ENCODE results near the gene ITGB5. TPM values are rescaled to one million over a fixed set of nuclear protein-coding genes. Genes with fewer than 3 reads are reported as not detected.

ITGB5 gene
- total and polyA plus RNA-seq, 2 experiments from 2014 or later = 33.9 to 383 TPM

DNA sequence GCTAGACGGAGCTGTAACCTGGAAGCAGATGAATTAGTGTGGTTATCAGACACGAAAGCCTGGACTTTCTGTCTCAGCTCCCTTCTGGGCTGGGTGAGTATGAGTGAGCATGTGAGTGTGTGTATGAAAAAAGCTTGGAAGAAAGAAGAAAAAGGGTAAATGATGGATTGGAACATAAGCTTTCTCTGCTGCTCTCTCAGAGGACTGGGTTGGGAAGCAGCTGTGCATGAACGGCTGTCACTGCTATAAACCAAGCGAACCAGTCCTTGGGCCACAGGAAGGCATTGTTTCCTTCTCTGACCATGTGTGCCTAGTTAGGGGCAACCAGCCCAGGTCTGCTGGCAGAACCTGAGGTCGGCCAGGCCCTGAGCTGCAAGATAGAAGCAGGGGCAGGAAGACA is 119.9 kb downstream of the ITGB5 start:
- H4K20me1 ChIP-seq (ENCODE audit: insufficient read depth) = no peaks in the 10 kb centered on the region
- no peak overlapping the region for H3K9ac ChIP-seq
- TF ChIP-seq EZH2 (IDR thresholded peaks at IDR 0.05; ENCODE audit: insufficient read depth, poor library complexity, severe bottlenecking) = no peak
- TF ChIP-seq EZH2phosphoT487 (IDR thresholded peaks at IDR 0.05; ENCODE audit: insufficient read depth, low read depth) = no peak
- no peaks in the 10 kb centered on the region for H3K9me2 ChIP-seq (ENCODE audit: insufficient read depth)
- H3K4me3 ChIP-seq = no peak overlapping the region
- in situ Hi-C loops (cut with MboI) = no loop called here
- no peak overlapping the region for H3K4me2 ChIP-seq (ENCODE audit: unreplicated experiment)
- H3K27me3 ChIP-seq (replicated peaks; ENCODE audit: insufficient read depth) = no peaks in the 10 kb centered on the region
- H3F3A ChIP-seq (ENCODE audit: insufficient read depth) = peaks cover 20% of the 10 kb centered on the region
- WGBS, 2 experiments (ENCODE audit: low coverage in 1 of 2, low lambda C conversion rate in 2 of 2, missing lambda C conversion rate in 2 of 2) = 72 to 78% methylated on average over 5 of the region's 5 CpGs
- no peak overlapping the region for H2AFZ ChIP-seq
- H3K27ac ChIP-seq = no peak overlapping the region
- peaks cover 7% of the 10 kb centered on the region for H3K4me1 ChIP-seq (ENCODE audit: insufficient read depth)
- DNase-seq = no peak
- no peaks in the 10 kb centered on the region for H3K9me3 ChIP-seq (ENCODE audit: low read depth)
- peaks cover 40% of the 10 kb centered on the region; the same call in 1 of the 2 replicates for H3K36me3 ChIP-seq (ENCODE audit: low read depth)
- no peaks in the 10 kb centered on the region for H3K79me2 ChIP-seq (ENCODE audit: insufficient read depth)

GRCh38 chr3:124766113-124767095 is 120.8 kb downstream of the ITGB5 start:
- Histone ChIP-seq H3K4me3 (no peak overlapping the region), H3K9me3 (ENCODE audit: low read depth) (no peaks in the 10 kb centered on the region), H3K9ac (no peak overlapping the region), H3K4me2 (ENCODE audit: unreplicated experiment) (no peak overlapping the region), H3F3A (ENCODE audit: insufficient read depth) (peaks cover 21% of the 10 kb centered on the region), H3K4me1 (ENCODE audit: insufficient read depth) (peaks cover 3% of the 10 kb centered on the region), H3K9me2 (ENCODE audit: insufficient read depth) (no peaks in the 10 kb centered on the region), H3K79me2 (ENCODE audit: insufficient read depth) (no peaks in the 10 kb centered on the region), H2AFZ (no peak overlapping the region), H4K20me1 (ENCODE audit: insufficient read depth) (no peaks in the 10 kb centered on the region), H3K27me3 (replicated peaks; ENCODE audit: insufficient read depth) (no peaks in the 10 kb centered on the region), H3K36me3 (ENCODE audit: low read depth) (peaks cover 40% of the 10 kb centered on the region; the same call in 1 of the 2 replicates), H3K27ac (no peak overlapping the region)
- DNase-seq = no peak
- in situ Hi-C loops (cut with MboI) = no loop called here
- 78 to 80% methylated on average over 16 of the region's 16 CpGs for WGBS, 2 experiments (ENCODE audit: low coverage in 1 of 2, low lambda C conversion rate in 2 of 2, missing lambda C conversion rate in 2 of 2)
- TF ChIP-seq EZH2 (IDR thresholded peaks at IDR 0.05; ENCODE audit: insufficient read depth, poor library complexity, severe bottlenecking) = no peak
- TF ChIP-seq EZH2phosphoT487 (IDR thresholded peaks at IDR 0.05; ENCODE audit: insufficient read depth, low read depth) = no peak

DNA sequence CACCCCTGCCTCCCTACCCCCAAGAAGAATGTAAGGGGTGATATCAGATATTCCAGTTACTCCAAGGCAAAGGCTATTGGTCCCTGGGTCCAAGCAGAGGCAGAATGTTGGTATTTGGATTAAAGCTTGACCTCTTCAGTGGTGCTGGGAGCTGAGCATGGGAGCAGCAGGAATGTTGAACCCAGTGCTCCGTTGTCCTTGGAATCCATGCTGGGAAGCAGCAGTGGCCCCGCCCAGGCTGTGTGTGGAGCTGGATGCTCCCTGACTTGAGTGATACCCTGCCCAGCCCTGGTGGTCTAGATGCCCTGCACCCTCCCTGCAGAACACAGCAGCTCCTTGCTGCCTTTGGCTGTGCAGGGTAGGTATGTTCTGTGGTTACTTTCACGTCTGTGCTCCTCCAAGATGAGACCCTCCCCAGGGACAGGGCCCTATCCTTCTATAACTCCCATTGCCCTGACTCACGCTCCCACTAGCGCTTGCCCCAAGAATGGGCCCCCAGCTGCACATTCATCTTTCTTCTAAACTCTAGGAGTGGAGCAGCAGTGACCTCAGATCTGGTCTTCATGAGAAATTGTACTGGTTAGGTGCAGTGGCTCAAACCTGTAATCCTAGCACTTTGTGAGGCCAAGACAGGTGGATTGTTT is 121.8 kb downstream of the ITGB5 start:
- in situ Hi-C loops (cut with MboI) = no loop called here
- TF ChIP-seq EZH2phosphoT487 (IDR thresholded peaks at IDR 0.05; ENCODE audit: insufficient read depth, low read depth) (no peak), EZH2 (IDR thresholded peaks at IDR 0.05; ENCODE audit: insufficient read depth, poor library complexity, severe bottlenecking) (no peak)
- Histone ChIP-seq H3K4me1 (ENCODE audit: insufficient read depth) (peaks cover 12% of the 10 kb centered on the region), H3K36me3 (ENCODE audit: low read depth) (peaks cover 40% of the 10 kb centered on the region; the same call in 1 of the 2 replicates), H3K27ac (no peak overlapping the region), H4K20me1 (ENCODE audit: insufficient read depth) (no peaks in the 10 kb centered on the region), H3K9me2 (ENCODE audit: insufficient read depth) (no peaks in the 10 kb centered on the region), H3K27me3 (replicated peaks; ENCODE audit: insufficient read depth) (no peaks in the 10 kb centered on the region), H3K4me3 (no peak overlapping the region), H3K9ac (no peak overlapping the region), H3K9me3 (ENCODE audit: low read depth) (no peaks in the 10 kb centered on the region), H3K79me2 (ENCODE audit: insufficient read depth) (no peaks in the 10 kb centered on the region), H3K4me2 (ENCODE audit: unreplicated experiment) (no peak overlapping the region), H2AFZ (no peak overlapping the region), H3F3A (ENCODE audit: insufficient read depth) (peaks cover 23% of the 10 kb centered on the region)
- WGBS, 2 experiments (ENCODE audit: low coverage in 1 of 2, low lambda C conversion rate in 2 of 2, missing lambda C conversion rate in 2 of 2) = 74 to 76% methylated on average over 5 of the region's 5 CpGs
- DNase-seq = no peak

GRCh38 chr3:124764746-124765145 is 122.4 kb downstream of the ITGB5 start:
- Histone ChIP-seq H3K36me3 (ENCODE audit: low read depth) (peaks cover 40% of the 10 kb centered on the region; the same call in 1 of the 2 replicates), H3K4me3 (no peak overlapping the region), H3F3A (ENCODE audit: insufficient read depth) (peaks cover 25% of the 10 kb centered on the region), H3K9me3 (ENCODE audit: low read depth) (no peaks in the 10 kb centered on the region), H3K79me2 (ENCODE audit: insufficient read depth) (no peaks in the 10 kb centered on the region), H3K9ac (no peak overlapping the region), H3K27ac (no peak overlapping the region), H3K4me2 (ENCODE audit: unreplicated experiment) (no peak overlapping the region), H3K4me1 (ENCODE audit: insufficient read depth) (peaks cover 14% of the 10 kb centered on the region), H4K20me1 (ENCODE audit: insufficient read depth) (no peaks in the 10 kb centered on the region), H3K27me3 (replicated peaks; ENCODE audit: insufficient read depth) (no peaks in the 10 kb centered on the region), H2AFZ (no peak overlapping the region), H3K9me2 (ENCODE audit: insufficient read depth) (no peaks in the 10 kb centered on the region)
- WGBS, 2 experiments (ENCODE audit: low coverage in 1 of 2, low lambda C conversion rate in 2 of 2, missing lambda C conversion rate in 2 of 2) = 88 to 91% methylated on average over 5 of the region's 5 CpGs
- no peak for DNase-seq
- TF ChIP-seq EZH2 (IDR thresholded peaks at IDR 0.05; ENCODE audit: insufficient read depth, poor library complexity, severe bottlenecking) = no peak
- no peak for TF ChIP-seq EZH2phosphoT487 (IDR thresholded peaks at IDR 0.05; ENCODE audit: insufficient read depth, low read depth)
- in situ Hi-C loops (cut with MboI) = loop anchor here (5.0 kb wide), 1 partner anchor 138 kb away; no protein-coding TSS in a partner anchor
